ENCODE results near the gene DGKZ. TPM values are rescaled to one million over a fixed set of nuclear protein-coding genes. Genes with fewer than 3 reads are reported as not detected.

The DGKZ gene
- polyA plus RNA-seq, 4 donors, result 27.3 to 44.6 (median 34.0) TPM

DNA sequence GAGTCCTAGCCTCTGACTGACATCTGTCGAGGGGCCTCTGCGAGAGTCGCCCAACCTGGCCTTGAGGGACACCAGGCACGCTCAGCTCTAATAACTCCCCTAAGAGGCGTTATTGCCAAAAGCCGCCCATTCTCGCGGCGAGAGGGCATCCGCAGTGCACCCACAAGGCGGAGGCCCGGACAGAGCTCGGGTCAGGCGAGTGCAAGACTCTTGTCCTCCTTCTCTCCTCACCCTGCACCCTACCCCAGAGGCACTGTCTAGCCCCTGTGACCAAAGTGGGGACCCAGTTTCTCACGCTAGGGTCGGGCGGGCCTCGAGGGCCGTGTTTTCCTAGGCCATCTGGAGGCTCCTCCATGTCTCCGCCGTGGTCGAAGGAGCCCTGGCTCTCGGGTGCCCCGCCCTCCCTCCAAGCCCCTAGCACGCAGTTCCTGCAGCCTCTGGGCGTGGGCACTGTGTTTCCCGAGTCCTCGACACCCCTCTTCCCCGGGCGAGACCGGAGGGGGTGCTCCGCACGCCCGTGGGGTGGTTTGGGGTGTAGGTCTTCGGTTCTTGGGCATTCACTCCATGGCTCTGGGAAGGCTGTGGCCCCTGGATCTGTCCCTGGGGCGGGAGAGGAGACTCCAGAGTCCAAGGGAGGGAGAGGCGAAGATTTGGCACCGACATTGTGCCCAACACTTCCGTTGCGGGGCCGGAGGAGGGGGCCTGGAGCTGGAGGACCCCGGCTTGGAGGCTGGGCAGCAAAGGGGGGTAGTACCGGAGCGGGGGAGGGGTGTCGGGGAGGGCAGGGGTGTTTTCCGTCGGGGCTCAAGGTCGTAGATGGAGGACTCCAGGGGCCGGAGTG, 43.3 kb downstream of the DGKZ start:
- DNase-seq (ENCODE audit: low read depth in 4 of 4, low spot score in 3 of 4), result no peak

DNA sequence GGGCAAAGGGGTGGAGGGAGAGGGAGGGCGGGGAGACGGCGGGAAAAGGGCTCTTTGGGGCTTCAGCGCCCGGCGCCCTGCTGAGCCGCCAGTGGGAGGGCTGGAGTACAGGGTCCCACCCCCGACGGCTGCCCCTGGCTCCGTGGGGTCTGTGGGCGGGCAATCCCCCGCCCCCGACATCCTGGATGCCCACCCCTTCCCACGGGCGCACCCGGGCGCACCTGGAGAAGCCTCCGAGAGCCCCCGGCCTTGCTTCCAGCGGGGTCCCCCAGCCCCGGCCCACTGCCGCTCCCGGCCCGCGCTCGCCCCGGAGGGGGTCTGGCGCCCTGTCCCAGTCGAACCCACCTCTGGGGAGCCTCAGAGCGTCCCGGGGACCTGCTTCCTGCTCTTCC, 43.9 kb downstream of the DGKZ start:
- no peak for DNase-seq (ENCODE audit: low read depth in 4 of 4, low spot score in 3 of 4)

DNA sequence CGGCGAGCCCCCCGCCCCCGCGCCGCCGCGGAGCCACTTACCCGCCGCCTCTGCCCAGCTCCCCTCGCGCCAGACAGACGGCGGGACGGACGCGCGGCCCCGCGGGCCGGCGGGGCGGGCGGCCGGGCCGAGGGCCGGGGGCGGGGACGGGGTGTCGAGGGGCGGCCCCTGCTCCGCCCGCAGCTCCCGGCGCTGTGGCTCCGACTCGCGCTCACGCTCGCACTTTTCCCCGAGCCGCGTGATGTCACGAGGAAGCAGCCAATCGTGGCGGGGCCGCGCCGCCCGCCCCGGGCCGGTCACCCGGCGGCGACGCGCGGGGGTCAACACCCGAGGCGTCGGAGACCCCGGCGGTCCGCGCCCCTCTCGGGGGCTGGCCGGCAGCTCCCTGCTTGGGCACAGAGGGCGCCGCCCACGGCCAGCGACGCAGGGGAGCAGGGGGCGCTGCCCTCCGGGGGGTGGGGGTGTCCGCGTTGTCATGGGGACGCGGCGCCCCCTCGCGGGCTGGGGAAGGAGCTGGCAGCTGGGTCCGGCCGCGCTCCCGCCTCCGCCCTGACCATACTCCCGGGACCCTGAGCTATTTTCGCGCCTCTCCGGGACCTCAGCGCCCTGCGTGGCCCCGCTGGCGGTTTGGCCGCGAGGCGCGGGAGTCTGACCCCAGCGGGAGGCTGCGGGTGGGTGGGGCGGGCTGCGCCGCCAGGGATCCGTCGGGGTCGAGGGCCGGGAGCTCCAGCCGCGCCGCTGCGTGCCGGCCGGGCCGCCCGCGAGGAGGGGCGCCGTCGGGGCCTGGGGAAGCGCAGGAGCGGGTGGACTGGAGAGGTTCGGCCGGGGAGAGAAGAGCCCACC, 44.5 kb downstream of the DGKZ start, which contains the start of gene CHRM4:
CHRM4 (minus strand) TSS at position 199 of the 843 bp plus-strand sequence. CDS start 5,219 bp downstream, outside the sequence.
- DNase-seq (ENCODE audit: low read depth in 4 of 4, low spot score in 3 of 4), result no peak

DNA sequence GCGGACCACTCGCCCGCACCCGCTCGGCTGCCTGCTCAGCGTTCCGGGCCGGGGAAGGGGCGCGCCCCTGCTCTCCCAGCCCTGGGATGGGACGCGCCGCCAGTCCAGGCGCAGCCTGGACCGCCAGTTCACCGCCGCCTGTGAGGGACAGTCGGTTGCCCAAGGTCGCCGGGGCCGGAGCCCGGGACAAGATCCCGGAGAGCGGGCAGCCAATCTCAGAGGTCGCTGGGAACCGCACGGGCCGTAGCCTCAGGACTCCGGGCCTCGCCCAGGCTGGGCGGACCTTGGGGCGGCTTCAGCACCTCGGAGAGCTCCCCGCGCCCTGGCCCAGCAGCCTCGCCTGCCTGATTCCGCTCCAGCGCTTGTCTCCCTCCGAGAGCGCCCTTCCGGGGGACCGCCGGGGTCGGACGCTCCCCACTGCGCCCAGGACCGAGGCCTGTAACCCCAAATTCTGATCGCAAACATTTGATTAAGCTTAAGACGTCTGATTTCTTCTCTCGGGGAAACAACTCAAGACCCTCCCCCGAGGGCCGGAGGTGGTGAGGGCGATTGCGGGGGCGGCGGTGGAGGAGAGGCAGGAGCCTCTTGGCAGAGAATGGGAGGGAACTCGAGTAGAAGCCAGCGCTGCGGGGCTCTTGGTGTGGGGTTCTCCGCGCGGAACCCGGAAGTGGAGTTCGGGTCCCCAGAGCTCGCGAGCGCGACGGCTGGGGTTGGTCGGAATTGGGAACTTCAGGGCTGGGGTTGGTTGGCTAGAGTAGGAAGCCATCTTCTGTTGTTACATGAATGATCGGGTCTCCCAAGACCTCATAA, 45.4 kb downstream of the DGKZ start:
- peak in 1 of 4 donors; percentile 74 for DNase-seq (ENCODE audit: low read depth in 4 of 4, low spot score in 3 of 4)

DNA sequence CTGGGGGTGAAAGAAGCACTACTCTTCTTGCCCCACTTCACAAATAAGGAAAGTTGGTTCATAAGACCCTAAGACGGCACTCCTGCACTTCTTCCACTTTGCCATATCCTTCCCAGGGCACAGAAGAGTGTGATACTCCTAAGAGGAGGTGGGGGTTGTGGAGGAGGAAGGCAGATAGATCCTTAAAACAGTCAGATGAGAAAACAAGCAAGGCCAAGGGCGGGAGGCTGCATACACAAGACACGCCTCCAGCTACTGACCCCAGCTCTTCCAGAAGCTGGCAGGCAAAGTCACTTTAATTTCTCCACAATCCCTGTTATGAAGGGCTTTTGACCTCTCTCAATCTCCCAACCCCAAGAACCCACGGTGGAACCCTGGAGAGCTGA, 46.0 kb downstream of the DGKZ start:
- no peak for DNase-seq (ENCODE audit: low read depth in 4 of 4, low spot score in 3 of 4)

GRCh38 chr11:46393759-46394158, 46.5 kb downstream of the DGKZ start:
- DNase-seq (ENCODE audit: low read depth in 4 of 4, low spot score in 3 of 4), result no peak

- DNase-seq (ENCODE audit: low read depth in 4 of 4, low spot score in 3 of 4), result no peak
Observed at GRCh38 chr11:46397526-46397925, 50.3 kb downstream of the DGKZ start.

- no peak for DNase-seq (ENCODE audit: low read depth in 4 of 4, low spot score in 3 of 4)
Observed at GRCh38 chr11:46402957-46403902, 56.0 kb downstream of the DGKZ start.

- no peak for DNase-seq (ENCODE audit: low read depth in 4 of 4, low spot score in 3 of 4)
Observed at GRCh38 chr11:46404476-46405017, 57.3 kb downstream of the DGKZ start.

- no peak for DNase-seq (ENCODE audit: low read depth in 4 of 4, low spot score in 3 of 4)
Observed at GRCh38 chr11:46407635-46408034, 60.4 kb downstream of the DGKZ start.

DNA sequence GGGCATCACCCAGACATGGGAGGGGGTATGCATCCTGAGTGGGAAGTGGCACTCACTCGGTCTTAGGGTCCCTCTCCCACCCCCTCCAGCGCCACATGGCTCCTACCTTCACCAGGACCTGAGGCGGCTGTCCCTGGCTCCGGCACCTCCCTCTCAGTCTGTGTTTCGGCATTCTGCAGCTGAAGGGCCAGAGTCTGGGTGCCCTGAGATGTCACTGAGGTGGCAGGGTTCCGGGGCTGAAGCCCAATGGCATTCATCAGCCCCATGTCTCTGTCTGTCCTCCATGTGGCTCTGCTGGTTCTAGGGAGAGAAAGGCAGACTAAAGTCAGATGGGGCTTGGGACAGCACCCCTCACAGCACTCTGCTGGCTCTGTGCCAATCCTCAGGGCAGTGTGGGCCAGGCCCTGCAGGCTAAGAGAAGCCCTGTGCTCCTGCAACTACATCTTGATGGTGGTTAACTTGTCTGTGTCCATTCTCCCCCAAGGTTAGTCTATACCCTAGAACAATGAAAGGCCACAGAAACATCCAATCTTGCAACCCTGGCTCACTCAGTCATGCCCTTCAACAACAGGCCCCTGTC, 61.2 kb downstream of the DGKZ start:
- DNase-seq (ENCODE audit: low read depth in 4 of 4, low spot score in 3 of 4), result no peak

DNA sequence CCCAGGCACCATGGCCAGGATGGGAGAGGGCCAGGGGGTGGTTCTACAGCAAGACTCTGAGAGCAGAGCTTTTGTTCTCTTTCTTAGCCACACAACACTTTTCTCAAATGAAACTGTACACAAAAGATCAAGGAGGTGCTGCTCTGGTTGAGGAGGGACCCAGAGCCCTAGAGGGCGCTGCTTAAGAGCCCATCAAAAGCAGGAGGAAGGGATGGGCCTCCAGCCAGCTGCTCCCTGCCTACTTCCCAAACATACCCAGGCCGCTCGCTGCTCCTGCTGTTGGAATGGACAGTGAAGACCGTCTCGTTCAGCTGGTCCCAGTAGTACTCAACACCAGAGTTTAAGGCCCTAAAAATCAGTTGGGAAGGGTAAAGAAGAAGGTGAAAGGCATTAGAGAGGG, 62.8 kb downstream of the DGKZ start:
- no peak for DNase-seq (ENCODE audit: low read depth in 4 of 4, low spot score in 3 of 4)

DNA sequence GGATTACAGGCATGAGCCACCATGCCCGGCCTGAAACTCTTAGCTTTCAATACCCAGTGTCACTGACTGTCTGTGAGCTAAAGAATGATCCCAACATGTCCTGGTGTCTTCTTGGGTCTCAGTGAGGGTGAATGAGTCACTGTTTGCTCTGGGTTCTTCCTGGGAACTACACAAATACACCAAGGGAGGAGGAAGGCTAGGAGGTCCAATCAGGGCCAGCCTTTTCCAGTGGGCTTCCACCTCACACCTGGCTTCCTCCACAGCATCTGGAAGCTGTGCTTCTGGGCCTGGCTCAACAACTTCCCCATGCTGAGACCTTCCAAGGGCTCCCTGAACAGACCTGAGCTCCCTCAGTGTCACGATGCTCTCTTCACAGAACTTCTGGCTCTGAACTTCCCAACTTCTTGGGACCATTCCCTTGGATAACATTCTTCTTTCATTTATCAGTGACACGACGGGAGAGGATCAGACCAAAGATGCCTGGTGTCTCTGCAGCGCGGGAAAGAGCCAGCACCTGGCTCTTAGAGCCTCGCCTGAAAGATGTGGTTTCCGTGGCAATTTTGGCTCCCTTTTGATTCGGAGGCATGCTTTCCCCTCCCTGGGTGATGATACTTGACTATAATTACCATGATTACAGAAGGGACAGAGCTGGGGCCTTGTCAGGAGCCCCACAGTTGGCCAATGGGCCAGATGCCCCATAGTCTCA, 66.7 kb downstream of the DGKZ start:
- no peak for DNase-seq (ENCODE audit: low read depth in 4 of 4, low spot score in 3 of 4)

- DNase-seq (ENCODE audit: low read depth in 4 of 4, low spot score in 3 of 4), result no peak
Observed at GRCh38 chr11:46414466-46414796, 67.2 kb downstream of the DGKZ start.

DNA sequence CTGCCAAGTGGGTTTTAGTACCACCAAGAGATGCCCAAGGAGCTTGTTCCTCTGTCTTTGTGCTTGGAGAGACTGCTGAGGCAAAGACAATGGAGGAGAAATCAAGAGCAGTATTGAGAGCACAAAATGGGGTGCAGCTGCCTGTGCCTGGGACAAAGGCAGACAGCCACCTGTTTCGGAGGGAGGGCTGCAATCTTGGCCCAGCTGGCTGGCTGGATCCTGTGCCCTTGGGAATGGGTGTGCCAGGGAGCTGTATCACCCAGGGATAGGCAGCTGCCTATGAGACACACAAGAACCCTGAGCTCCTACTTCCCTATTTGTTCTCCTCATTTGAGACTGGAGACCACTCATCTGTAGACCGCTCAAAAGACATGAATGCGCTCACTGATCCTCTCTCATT, 67.6 kb downstream of the DGKZ start:
- no peak for DNase-seq (ENCODE audit: low read depth in 4 of 4, low spot score in 3 of 4)

GRCh38 chr11:46417711-46418110, 70.4 kb downstream of the DGKZ start:
- no peak for DNase-seq (ENCODE audit: low read depth in 4 of 4, low spot score in 3 of 4)

DNA sequence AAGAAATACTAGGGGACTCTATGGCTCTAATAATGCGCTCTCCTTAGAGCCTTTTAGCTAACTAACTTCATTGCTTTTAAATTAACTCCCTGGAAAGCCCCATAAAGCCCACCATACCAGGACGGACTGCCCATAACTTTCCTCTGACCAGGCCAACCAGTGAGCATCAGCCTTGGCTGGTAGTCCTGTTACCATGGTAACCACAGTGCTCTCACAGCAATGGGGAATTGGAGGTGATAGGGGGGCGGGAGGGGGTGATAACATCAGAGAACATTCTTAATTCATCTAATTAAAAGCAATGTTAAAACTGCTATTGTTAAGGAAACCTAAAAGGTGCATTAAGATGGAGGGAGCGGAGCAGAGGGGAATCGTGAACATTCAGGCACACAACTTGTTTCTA, 71.5 kb downstream of the DGKZ start:
- DNase-seq (ENCODE audit: low read depth in 4 of 4, low spot score in 3 of 4), result no peak

GRCh38 chr11:46420513-46420912, 73.2 kb downstream of the DGKZ start:
- DNase-seq (ENCODE audit: low read depth in 4 of 4, low spot score in 3 of 4), result no peak
